GM20431 (cell line): ENCODE measurements around the gene ADAMTS17.

Experiments used
- in situ Hi-C: fragments of 300-500 bp; cut with MseI, MboI; formaldehyde crosslinking; loops from one replicate; pipeline ENCODE4 v1.15.0; 2020; ENCODE audit warnings: low sequenced_read_pairs; ENCODE audit not compliant: unreplicated experiment

Gene ADAMTS17

DNA sequence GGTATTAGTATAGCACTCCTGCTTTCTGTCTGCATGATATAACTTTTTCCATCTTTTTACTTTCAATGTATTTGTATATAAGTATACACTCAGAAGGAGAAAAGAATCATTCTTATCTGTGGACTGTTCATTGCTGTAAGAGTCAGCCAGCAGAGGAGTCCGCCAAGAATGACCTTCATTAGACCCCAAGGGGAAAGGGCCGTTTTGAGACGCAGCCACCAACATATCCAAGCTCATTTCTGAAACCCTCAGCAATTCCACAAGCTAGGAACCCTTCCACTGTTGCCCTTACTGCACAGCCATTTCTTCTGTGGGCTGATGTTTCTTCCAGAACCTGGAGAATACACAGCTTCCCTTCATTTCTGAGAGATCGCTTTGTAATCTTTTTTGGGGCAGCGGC, 301.8 kb downstream of the ADAMTS17 start:
- in situ Hi-C loops: no loop called here

DNA sequence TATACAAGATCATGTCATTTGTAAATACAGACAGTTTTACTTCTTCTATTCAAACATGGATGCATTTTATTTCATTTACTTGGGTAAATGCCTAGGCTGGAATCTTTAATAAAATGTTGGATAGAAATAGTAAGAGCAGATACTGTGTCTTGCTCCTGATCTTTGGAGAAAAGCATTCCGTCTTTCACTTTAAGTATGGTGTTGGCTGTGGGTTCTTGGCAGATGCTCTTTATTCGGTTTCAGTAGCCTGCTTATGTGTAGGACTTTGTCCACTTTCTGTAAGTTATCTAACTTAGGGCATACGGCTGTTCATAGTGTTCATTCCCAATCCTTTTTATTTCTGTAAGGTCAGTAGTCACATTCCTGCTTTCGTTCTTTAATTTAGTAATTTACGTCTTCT, 303.0 kb downstream of the ADAMTS17 start:
- in situ Hi-C loops: no loop called here

DNA sequence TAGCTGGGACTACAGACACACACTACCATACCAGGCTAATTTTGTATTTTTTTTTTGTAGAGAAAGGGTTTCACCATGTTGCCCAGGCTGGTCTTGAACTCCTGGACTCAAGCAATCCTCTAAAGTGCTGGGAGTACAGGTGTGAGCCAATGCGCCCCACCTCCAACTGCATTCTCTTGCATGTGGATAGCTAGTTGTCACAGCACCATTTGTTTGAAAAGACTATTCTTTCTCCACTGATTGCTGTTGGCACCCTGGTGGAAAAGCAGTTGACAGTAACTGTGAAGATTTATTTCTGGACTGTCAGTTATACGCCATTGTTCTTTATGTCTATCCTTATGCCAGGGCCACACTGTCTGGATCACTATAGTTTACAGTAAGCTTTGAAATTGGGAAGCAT, 303.9 kb downstream of the ADAMTS17 start:
- in situ Hi-C loops: no loop called here

DNA sequence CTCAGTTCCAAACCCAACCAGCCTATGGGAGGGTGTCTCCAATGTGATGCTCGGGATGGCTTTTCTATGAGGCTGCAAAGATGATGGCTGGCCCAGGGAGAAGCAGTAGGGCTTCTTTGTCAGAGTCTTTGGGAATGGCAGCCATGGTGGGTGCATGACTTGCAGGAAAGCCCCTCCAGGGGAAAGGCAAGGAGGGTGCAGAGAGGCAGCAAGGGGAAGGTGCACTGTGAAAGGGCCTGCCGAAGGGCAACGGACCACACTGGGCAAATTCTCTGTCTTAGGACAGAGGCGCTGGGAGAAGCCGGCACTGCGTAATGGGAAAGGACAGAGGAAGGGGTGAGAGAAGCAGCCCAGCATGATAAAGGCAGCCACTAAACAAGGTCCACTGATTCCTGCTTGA, 305.8 kb downstream of the ADAMTS17 start:
- in situ Hi-C loops: no loop called here

DNA sequence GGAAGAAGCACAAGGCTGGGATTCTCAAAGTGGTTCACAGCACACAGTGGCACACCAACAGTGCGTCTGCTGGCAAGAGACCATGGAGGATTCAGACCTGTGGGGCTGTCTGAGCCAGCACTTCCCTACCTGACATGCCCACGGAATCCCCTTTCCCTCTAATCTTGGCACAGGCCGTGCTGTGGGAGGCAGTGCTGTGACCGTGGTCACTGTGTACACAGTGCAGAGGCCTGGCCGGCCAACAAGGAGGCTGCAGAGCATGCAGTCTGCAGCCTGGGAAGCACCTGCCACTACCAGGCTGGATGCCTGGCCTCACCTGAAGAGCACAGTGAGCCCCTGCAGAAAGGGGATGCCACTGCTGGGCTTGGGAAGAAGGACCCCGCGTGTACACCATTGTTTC, 307.6 kb downstream of the ADAMTS17 start:
- in situ Hi-C loops: no loop called here

DNA sequence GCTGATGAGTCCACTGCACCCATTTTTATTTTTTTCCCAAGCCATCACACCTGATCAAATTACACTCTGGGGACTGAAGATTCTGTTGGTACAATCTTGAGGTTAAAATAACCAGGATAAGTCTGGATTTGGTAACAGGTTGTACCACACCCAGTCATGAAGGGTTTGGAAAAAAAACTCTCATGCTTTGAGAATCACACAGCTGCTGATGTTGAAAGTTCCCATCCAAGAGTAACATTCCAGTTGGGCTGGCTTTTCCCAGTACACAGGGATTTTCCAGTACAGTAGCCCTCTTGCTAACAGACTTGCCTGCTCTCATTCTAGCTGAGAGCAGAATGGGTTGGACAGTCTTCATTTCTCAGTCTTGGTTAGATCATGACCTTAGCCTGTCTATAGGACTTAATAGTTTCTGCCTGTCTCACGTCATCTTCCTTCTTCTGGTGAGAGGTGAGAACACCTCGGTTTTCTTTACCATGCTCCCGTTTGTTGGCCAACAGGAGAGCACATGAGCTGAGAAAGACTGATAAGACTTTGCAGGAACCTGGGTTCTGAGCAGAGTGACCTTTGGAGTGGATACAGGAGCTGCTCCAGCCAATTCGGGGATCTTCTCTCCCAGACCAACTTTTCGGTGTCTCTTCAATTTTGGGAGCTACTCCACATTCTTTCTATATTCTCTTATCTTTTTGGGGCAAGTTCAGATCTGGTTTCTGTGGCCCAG, 308.5 kb downstream of the ADAMTS17 start:
- in situ Hi-C loops: no loop called here

DNA sequence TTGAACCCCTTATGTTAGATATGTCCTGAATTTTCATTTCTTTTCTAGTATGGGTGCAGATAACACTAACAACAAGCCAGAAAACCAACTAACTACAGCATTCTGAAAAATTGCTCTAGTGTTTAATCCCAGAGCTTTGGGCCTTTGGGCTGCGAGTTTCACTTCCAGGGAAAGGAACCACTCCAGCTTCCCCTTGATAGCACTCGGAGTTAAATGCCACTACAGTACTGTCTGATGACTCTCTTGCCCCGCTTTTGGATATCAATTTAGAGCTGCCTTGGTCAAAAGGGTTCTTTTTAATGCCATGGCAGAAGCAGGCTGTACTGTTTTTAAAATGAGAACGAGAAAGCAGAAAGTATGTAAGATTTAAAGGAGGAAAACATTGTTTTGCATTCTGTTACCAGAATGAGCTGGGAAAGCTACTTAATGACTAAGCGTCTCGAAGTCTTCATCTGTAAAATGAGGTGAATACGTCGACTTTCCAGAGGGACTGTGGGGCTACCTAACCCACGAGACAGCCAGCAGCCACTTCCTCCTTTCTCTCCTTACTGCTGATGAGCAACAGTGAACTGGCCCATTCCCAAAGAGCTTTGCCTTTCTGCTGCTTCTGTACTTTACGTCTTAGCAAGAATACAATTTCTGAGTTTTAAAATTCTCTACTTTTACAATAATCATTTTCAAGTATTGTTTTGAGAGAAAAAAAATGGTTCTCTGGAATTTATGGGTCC, 309.3 kb downstream of the ADAMTS17 start:
- in situ Hi-C loops: no loop called here

DNA sequence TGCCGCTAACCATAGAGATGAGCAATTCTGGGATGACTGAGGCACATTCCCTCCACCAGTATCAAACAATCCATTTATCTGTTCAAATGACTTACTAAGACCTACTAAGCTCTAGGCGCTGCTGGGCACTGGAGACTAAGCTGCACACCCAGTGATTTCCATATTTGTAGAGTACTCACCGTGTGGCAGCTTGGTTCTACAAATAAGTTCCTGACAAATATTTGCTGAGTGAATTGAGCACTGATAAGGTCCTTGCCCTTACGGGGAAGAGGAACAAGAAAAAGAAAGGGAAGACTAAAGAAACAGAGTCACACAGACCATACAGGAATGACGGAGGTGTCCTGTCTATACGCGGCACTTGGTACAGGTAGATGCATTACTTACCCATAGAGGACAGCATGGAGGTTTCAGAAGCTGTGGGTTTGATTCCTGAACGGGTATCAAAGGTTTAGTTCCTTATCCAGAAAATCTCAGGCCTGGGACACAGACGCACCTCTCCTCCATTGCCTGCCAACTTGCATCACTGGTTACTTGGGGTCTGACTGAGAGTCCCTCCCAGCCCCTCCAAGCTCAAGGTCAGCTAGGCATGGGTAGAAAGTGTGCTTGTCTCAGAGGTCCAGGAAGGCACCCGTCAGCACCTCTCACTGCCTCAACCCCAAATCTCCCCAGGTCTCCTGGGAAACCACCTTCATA, 310.0 kb downstream of the ADAMTS17 start:
- in situ Hi-C loops: no loop called here

DNA sequence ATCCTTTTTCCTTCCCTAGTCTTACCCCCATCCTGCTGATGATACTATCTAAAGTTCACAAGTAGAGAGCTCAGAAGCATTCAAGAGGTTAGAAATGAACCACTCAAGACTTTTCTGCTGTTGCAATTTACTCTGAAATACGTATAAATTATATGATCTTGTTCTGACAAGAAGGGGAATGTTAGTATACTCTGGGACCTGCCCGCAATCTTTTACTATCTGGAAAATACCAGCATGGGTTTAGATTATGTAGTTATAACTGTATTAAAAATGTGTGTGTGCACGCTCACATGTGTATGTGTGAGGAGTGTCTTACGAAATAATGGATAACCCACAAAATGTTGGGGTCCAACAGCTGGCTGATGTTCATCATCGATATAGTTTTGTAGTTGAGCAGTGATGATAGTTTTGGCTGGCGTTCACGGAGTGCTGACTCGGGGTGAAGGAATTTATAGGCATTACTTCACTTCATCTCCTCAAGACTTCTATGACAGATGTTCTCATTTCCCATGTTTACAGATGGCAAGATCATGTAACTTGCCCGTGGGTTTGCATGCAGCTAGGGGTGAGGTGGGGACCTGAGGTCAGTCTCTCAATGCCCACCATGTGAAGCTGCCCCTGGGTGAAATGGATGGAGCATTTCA, 311.1 kb downstream of the ADAMTS17 start:
- in situ Hi-C loops: no loop called here

DNA sequence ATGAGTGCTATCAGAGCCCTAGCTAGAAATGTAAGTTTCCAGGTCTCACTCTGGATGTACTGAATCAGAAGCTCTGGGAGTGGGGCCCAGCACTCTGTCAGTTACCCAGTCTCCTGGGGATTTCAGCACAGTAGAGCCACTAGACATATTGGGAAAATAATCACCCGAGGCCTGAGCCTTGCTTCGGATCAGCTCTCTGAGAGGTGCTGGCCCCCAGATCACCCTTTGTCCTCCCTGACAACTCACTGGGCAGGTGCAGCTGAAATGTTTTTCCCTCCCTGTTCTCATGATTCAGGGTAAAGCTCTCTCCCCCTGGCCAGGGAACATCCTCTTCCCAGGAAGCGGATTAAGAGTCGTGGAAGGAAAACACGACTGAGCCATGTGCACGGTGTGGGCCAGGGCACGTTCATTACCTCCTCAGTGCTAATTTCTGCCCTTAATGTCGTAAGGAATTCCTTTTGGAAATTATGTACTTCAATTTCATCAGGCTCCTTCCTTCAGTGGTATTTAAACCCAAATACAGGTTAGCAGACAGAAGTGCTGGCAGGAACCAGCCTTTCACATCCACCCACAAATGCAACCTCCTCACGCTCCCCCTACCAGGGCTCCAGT, 311.8 kb downstream of the ADAMTS17 start:
- in situ Hi-C loops: no loop called here

DNA sequence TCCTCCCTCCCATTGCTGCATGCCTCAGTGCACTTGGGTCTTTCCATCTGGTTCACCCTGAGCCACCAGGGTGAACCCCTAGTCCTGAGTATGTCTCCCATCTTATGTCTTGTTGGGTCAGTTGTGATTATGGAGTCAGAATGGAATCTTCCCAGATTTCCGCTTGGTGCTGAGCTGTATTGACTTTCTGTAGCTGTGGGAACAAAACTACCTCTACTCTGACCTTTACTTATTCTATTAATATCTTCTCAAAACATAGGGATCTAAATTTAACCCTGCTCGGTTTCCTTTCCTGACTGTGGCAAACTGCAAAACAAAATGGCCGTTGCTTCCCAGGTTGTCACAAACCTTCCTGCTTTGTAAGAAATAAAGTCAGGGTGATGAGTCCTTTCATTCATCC, 312.7 kb downstream of the ADAMTS17 start:
- in situ Hi-C loops: no loop called here

DNA sequence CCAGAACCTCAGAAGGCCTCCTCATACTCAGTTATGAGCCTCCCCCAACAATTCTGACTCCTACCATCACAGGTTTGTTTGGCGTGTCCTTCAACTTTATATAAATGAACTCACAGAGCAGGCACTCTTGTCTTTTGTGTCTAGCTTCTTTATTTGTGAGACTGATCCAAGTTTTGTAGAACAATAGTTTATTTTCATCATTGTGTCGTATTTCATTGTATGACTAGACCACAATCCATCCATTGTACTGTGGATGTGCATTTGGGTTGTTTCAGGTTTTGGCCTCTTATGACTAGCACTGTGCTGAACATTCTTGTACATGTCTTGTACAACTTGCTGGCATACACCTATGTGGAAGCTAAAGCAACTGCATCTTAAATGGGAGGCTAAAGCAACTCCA, 315.7 kb downstream of the ADAMTS17 start:
- in situ Hi-C loops: no loop called here

DNA sequence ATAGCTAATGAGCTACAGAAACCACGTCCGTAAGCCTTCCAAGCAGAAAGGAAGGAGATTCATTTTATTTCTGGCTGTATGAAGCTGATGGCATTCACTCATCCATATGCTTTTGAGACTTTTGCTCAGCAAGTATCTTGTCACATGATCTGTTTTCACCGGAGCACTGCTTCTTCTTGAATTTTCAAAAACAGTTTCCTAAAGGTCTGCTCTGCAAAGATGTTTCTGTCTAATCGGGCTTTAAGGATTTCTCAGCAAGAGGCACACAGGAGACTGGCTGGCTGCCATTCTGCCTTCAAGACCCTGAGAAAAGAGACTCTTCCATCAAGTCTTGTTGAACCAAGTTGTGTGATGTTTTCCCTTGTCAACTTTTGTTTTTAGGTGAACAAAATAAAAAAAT, 319.0 kb downstream of the ADAMTS17 start:
- in situ Hi-C loops: no loop called here

DNA sequence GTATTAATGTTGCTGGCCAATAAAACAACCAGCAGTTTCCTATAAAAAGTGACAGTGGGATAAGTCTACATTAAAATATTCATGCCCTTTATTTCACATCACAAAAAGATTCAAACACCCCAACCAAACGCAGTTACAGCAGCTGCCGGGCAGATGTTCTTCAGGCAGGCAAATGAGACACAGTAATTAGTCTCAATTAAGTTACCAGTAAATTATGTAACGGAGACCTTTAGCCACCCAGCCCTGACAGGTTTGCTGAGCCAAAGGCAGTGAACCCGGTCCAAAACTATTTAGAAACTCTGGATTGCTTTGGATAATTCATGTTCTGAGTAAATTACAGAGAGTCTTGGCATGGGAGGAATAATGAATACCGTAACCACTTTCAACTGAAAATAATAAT, 319.4 kb downstream of the ADAMTS17 start:
- in situ Hi-C loops: no loop called here

DNA sequence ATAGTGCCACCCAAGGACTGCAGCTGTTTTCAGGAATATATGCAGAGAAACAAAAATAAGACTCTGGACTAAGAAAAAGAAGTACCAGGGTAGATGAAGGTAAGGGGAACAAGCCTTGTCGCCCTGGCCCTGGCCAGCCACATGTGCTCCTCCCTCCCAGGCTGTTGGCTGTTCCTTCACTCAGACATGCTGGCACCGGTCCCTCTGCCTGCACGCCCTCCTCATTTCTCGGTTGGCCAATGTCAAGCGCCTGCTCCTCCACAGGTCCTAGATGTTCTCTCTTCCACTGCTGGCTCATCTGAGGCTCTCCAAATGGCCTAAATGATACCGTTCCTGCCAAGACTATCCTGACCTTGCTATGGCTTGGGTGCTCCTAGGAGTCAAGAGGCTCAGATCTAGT, 320.1 kb downstream of the ADAMTS17 start:
- in situ Hi-C loops: no loop called here

DNA sequence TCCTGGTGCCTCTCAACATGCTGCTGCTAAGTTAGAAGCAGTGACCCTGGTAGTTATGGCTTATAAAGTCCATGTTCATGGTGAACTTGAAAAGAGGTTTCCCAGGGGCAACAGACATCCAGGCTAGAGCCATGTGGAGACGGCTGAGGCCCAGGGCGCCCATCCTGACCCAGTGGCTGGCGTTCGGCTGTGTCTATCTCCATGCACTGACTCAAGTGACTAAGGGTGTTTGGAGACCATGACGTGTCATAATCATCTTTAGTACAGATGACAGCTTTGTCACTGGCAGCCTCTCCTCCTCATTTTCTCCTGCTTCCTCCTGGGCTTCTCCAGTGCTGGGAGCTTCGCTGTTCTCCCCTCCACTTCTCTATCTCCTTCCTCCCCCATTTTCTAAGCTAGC, 321.2 kb downstream of the ADAMTS17 start:
- in situ Hi-C loops: no loop called here

DNA sequence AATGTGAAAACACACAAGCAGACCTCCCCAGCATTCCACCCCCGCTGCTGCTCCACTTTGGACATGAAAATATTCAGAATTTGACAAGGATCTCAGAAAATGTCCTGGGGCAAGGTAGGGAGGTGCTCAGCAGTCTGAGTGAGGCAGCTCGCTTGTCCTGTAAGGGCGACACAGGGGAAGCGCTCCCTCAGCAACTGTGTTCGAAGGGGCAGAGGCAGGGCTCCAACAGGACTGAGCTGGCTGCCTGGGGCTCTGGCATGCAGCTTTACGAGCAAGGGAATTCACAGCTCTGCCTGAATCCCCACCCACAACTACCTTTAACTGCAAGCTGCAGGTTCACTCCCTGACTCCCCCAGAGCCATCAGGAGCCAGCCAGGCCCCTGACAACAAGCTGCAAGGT, 321.6 kb downstream of the ADAMTS17 start:
- in situ Hi-C loops: no loop called here

DNA sequence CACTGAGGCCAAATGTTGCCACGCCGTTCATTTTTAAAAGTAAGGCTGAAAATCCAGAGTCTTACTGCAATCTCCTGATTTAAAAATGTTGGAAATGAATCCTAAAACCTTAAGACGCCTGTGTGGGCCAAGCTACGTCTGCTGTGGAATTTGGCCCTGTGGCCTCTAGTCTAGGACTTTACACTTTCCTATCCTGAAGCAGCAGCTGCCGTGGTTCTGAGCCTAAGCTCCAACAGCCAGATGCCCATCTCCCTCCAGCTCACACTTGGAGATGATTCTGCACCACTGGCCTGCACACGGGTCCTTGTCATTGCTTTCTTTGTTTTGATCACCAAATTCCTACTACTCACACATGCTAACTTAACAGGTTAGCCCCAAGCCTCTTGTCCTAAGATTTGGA, 322.2 kb downstream of the ADAMTS17 start:
- in situ Hi-C loops: no loop called here

DNA sequence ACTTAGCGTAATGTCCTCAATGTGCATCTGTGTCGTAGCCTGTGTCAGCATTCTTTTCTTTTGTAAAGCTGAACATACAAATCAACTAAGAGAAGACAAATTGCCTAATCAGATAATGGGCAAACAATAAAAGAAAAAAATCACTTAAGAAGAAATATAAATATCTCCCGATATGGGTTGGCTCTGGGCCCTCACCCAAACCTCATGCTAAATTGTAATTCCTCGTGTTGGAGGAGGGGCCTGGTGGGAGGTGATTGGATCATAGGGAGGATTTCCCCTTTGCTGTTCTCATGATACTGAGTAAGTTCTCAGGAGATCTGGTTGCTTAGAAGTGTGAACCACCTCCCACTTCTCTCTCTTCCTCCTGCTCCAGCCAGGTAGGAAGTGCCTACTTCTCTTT, 323.6 kb downstream of the ADAMTS17 start:
- in situ Hi-C loops: no loop called here

DNA sequence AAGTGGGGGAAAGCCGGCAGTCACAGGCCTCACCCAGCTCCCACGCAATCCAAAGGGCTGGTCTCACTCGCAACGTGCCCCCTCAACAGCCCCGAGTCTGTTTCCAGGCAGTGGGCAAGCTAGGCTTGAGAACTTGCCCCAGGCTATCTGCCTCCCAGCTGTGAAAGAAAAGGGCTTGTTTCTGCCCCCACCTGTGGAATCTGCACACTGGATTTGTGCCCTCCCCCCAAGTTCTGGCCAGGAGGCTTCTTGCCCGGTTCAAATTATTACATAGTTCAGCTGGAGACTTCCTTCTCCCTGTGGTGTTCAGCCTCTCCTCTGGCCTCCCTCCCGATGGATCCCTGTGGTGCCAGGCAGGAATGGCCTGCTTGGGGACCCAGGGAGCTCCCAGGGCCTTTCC, 324.6 kb downstream of the ADAMTS17 start:
- in situ Hi-C loops: no loop called here
